ENCODE data around the gene CAPN10.

DNA sequence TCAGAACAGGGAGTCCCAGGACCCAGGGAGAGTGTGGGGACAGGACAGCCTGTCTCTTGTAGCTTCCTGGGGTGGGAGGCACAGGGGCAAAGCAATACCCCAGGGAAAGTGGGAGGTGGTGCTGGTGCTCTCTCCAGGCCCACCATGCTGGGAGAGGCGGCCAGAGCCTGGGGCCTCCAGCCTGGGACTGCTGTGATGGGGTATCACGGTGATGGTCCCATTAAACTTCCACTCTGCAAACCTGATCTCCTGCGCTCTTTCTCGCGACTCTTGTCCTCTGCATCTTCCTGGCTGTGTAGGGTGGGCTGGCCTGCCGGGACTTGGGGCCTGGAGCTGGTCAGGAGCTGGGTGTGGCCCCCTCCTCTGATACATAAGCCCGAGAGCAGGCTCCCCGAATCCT, 8.0 kb upstream of the CAPN10 start:
- TF ChIP-seq, protein P1, sequence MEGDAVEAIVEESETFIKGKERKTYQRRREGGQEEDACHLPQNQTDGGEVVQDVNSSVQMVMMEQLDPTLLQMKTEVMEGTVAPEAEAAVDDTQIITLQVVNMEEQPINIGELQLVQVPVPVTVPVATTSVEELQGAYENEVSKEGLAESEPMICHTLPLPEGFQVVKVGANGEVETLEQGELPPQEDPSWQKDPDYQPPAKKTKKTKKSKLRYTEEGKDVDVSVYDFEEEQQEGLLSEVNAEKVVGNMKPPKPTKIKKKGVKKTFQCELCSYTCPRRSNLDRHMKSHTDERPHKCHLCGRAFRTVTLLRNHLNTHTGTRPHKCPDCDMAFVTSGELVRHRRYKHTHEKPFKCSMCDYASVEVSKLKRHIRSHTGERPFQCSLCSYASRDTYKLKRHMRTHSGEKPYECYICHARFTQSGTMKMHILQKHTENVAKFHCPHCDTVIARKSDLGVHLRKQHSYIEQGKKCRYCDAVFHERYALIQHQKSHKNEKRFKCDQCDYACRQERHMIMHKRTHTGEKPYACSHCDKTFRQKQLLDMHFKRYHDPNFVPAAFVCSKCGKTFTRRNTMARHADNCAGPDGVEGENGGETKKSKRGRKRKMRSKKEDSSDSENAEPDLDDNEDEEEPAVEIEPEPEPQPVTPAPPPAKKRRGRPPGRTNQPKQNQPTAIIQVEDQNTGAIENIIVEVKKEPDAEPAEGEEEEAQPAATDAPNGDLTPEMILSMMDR (IDR thresholded peaks at IDR 0.05), result no peak
- TF ChIP-seq POLR2A (IDR thresholded peaks at IDR 0.05), result no peak

All from tibial nerve (tissue), 3 donors.